SIG-M5 (cell line): Measurements from ENCODE around the gene ATP7B.
"Not testable (repeated sequence)": the region's sequence is repeated elsewhere in the genome, so short reads cannot be mapped to it uniquely, and the experiment has no call there.

Experiments used
- DNase-seq: peaks from one replicate; lab custom pipeline; 2025; lab: John Stamatoyannopoulos, UW

ATP7B gene

GRCh38 chr13:52006523-52007245 is 4.6 kb downstream of the ATP7B start:
- no peak for DNase-seq

- no peak for DNase-seq
These were observed 5.3 kb downstream of the ATP7B start for GRCh38 chr13:52005841-52006522.

GRCh38 chr13:52004511-52005170 is 6.6 kb downstream of the ATP7B start:
- DNase-seq = no peak

- no peak for DNase-seq
These were observed 7.7 kb downstream of the ATP7B start for GRCh38 chr13:52003541-52003940.

- no peak for DNase-seq
These were observed 8.9 kb downstream of the ATP7B start for GRCh38 chr13:52002361-52002760.

- DNase-seq = no peak
These were observed 10.0 kb downstream of the ATP7B start for GRCh38 chr13:52001120-52001731.

GRCh38 chr13:51999921-52000320 is 11.3 kb downstream of the ATP7B start:
- DNase-seq = no peak

GRCh38 chr13:51999510-51999911 is 11.7 kb downstream of the ATP7B start:
- no peak for DNase-seq

- no peak for DNase-seq
These were observed 12.3 kb downstream of the ATP7B start for GRCh38 chr13:51998723-51999509.

GRCh38 chr13:51997641-51998330 is 13.5 kb downstream of the ATP7B start:
- no peak for DNase-seq

GRCh38 chr13:51997186-51997585 is 14.1 kb downstream of the ATP7B start:
- DNase-seq = no peak

- DNase-seq = no peak
These were observed 14.6 kb downstream of the ATP7B start for GRCh38 chr13:51996641-51997040.

GRCh38 chr13:51995677-51996551 is 15.3 kb downstream of the ATP7B start:
- no peak for DNase-seq

GRCh38 chr13:51993713-51994112 is 17.5 kb downstream of the ATP7B start:
- no peak for DNase-seq

GRCh38 chr13:51988988-51989618 is 22.1 kb downstream of the ATP7B start:
- DNase-seq = no peak

GRCh38 chr13:51984904-51985303 is 26.3 kb downstream of the ATP7B start:
- DNase-seq = not testable (repeated sequence)

- DNase-seq = not testable (repeated sequence)
These were observed 28.0 kb downstream of the ATP7B start for GRCh38 chr13:51983292-51983691.

GRCh38 chr13:51981355-51981754 is 29.9 kb downstream of the ATP7B start:
- no peak for DNase-seq

GRCh38 chr13:51980908-51981307 is 30.3 kb downstream of the ATP7B start:
- DNase-seq = no peak
